ENCODE results near the gene ADIRF.
A peak's percentile ranks its signal among the peaks of the same experiment; 100 is the strongest.

The ADIRF gene

DNA sequence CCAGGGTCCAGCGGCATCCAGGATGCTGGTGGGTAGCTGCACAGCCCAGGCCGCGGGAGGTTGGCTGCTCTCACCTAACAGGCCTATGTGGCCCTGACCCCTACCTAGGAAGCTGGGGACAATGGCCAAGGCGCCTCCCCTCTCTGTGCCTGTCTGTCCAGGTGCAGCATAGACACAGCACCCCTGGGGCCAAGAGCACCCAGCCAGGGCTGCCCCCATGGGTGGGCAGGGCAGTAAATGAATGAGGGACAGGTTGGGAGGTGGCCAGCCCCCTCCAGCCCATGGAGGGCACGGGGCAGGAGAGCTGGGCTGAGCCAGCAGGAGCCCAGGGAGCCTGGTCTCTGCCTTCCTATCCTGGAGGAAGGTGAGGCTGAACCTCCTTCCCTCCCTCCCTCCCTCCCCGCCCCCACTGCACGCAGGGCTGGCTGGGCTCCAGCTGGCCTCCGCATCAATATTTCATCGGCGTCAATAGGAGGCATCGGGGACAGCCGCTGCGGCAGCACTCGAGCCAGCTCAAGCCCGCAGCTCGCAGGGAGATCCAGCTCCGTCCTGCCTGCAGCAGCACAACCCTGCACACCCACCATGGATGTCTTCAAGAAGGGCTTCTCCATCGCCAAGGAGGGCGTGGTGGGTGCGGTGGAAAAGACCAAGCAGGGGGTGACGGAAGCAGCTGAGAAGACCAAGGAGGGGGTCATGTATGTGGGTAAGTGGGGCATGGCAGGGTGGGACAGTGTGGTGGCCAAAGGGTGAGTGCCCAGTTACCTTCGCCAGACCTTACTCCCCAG, 10.0 kb upstream of the ADIRF start, which contains the start of gene SNCG:
Gene SNCG, plus strand, starts transcription at position 484 of the 785 bp plus-strand sequence. Its CDS starts 99 bp downstream, at position 583.
- in situ Hi-C loops (cut with MboI; ENCODE audit: low pct_unique_long_range_greater_than_20kb, low sequenced_read_pairs, unreplicated experiment): no loop called here
- no peak for DNase-seq (ENCODE audit: low spot score)
- TF ChIP-seq, protein P1, sequence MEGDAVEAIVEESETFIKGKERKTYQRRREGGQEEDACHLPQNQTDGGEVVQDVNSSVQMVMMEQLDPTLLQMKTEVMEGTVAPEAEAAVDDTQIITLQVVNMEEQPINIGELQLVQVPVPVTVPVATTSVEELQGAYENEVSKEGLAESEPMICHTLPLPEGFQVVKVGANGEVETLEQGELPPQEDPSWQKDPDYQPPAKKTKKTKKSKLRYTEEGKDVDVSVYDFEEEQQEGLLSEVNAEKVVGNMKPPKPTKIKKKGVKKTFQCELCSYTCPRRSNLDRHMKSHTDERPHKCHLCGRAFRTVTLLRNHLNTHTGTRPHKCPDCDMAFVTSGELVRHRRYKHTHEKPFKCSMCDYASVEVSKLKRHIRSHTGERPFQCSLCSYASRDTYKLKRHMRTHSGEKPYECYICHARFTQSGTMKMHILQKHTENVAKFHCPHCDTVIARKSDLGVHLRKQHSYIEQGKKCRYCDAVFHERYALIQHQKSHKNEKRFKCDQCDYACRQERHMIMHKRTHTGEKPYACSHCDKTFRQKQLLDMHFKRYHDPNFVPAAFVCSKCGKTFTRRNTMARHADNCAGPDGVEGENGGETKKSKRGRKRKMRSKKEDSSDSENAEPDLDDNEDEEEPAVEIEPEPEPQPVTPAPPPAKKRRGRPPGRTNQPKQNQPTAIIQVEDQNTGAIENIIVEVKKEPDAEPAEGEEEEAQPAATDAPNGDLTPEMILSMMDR (IDR thresholded peaks at IDR 0.05; ENCODE audit: extremely low read depth, insufficient read depth, missing control alignments): no peak

DNA sequence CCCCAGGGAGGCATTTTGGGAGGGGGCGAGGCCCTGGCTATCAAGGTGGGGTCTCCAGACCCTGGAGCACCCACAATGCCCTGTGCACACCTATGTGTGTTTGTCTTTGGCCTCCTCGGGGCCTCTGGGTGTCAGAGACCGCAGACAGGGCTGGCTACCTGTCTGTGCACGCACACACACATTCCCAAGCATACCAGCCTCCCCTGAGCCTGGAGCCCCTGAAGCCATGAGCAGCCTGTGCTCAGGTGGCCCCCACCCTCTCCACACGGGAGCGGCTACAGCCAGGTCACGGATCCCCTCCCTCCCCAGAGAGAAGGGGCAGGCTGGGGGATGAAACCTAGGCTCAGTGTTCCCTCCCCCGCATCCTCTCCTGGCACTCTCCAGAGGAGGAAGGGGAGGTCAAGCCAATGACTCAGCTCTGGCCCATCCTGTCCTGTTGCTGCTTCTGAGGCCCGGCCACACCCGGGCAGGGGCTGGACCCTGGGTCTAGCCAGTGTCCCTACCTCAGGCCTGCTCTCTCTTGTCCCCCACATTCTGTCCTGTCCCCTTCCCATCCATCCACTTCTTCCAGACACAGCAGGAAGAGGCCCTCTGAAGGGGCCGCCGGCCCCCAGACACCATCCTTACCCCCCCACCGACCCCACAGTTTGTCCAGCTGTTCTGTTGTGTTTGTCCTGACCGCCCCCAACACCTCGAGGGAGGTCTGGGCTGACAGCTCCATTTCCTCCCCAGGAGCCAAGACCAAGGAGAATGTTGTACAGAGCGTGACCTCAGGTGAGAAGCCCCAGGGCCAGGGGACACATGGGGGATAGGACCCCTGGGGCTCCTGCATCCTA, 9.2 kb upstream of the ADIRF start:
- no peak for DNase-seq (ENCODE audit: low spot score)
- in situ Hi-C loops (cut with MboI; ENCODE audit: low pct_unique_long_range_greater_than_20kb, low sequenced_read_pairs, unreplicated experiment): no loop called here
- TF ChIP-seq, protein P1 (IDR thresholded peaks at IDR 0.05; ENCODE audit: extremely low read depth, insufficient read depth, missing control alignments): no peak

DNA sequence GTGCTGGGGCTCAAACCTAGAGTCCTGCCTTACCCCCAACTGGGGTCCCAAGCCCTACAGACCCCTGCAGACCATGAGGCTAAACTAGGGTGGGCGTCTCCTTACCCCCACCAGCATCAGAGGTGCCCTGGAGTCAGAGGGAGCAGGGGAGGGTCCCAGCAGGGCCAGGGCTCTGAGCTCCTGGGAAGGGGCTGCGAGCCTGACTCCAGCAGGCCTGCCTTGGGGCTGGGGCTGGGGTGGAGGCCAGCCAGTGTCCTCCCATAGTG, 8.6 kb upstream of the ADIRF start:
- no peak for DNase-seq (ENCODE audit: low spot score)
- TF ChIP-seq, protein P1 (IDR thresholded peaks at IDR 0.05; ENCODE audit: extremely low read depth, insufficient read depth, missing control alignments): no peak
- in situ Hi-C loops (cut with MboI; ENCODE audit: low pct_unique_long_range_greater_than_20kb, low sequenced_read_pairs, unreplicated experiment): no loop called here

DNA sequence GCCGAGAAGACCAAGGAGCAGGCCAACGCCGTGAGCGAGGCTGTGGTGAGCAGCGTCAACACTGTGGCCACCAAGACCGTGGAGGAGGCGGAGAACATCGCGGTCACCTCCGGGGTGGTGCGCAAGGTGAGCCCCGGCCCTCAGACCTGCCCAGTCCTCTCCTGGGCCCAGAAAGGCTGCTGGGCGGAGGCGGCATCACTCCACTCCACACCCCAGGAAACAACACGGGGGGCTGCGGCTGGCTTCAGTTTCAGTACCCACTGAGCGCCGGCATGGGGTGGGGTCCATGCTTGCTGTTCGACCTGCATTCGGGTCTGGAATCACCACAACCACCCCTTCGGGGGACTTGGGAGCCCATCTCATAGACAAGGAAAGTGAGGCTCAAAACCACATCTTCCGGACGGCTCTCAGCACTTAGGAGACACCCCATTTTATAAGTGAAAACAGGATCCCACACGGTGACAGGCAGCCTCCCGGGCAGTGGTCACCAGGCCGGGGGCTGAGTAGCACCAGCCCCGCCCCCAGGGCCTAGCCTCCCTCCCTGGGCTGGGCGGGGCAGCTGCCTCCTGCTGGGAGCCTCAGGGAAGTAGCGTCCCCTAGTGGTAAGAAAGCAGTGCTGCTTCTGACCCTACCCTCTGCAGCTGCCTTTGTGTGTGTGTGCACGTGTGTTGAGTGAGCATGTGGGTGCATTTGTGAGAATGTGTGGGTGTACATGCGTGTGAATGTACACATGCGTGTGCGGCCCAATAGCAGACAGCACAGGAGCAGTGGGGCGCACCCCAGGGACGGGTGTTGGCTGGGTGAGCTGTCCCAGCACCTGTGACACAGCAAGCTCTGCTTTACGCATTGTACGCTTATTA, 8.0 kb upstream of the ADIRF start:
- TF ChIP-seq, protein P1 (IDR thresholded peaks at IDR 0.05; ENCODE audit: extremely low read depth, insufficient read depth, missing control alignments): peak; percentile 98
- DNase-seq (ENCODE audit: low spot score): peak; percentile 84
- in situ Hi-C loops (cut with MboI; ENCODE audit: low pct_unique_long_range_greater_than_20kb, low sequenced_read_pairs, unreplicated experiment): no loop called here

DNA sequence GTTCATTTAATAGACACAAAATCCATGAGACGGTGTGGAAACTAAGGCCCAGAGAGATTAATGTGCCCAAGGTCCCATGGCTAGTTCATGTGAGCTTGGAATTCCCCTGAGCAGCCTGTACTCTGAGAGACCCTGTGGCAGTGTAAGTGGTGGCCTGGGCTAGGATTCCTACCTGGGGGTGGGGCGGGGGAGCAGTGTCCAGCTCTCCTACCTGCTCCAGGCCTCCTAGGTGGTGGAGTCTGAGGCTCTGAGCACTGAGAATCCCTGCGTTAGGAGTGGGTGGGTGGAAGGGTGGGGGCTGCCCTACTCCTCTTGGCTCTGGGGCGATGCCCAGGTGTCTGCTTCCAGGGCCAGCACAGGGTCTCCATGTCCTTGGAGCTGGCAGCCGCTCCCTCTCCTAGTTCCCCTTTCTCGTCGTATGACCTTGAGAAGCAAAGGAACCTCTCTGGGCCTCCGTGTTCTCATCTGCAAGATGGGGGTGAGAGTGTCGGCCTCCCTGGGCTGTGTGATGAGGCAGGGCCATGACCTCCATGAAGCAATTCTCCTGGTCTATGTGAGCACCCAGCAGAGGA, 7.3 kb upstream of the ADIRF start:
- in situ Hi-C loops (cut with MboI; ENCODE audit: low pct_unique_long_range_greater_than_20kb, low sequenced_read_pairs, unreplicated experiment): no loop called here
- TF ChIP-seq, protein P1 (IDR thresholded peaks at IDR 0.05; ENCODE audit: extremely low read depth, insufficient read depth, missing control alignments): no peak
- no peak for DNase-seq (ENCODE audit: low spot score)
